GM19328 (cell line): Measurements from ENCODE around the gene MYO3B.
"Not testable (repeated sequence)": the region's sequence is repeated elsewhere in the genome, so short reads cannot be mapped to it uniquely, and the experiment has no call there.

ENCODE experiments used
- ATAC-seq: cut with Tn5 transposase; IDR thresholded peaks from one replicate; pipeline ENCODE4 v1.9.1; 2021; ENCODE audit warnings: mild to moderate bottlenecking, moderate library complexity; ENCODE audit not compliant: unreplicated experiment

The MYO3B gene

DNA sequence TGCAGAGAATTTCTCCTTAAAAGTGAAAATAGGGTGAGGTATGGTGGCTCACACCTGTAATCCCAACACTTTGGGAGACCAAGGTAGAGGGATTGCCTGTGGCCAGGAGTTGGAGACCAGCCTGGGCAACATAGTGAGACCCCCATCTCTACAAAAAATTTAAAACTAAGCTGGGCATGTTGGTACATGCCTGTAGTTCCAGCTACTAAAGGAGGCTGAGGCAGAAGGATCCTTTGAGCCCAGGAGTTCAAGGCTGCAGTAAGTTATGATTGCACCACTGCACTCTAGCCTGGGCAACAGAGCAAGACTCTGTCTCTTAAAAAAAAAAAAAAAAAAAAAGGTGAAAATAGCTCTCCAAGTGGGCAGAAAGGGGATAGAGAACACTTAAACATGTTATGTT is 496.3 kb downstream of the MYO3B start:
- ATAC-seq = not testable (repeated sequence)

DNA sequence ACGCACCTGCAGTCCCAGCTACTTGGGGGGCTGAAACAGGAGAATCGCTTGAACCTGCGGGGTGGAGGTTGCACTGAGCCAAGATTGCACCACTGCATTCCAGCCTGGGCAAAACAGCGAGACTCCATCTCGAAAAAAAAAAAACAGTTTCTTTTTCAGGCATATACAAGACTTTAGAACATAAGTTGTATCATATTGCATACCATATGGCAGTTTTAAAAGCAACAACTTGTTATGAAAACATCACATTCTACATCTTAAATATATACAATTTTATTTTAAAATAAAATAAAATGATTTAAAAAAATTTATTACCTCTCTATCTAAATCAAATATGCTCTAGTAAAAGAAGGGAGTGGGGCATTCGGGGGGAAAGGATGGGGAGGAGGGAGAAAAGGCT is 497.8 kb downstream of the MYO3B start:
- ATAC-seq = no peak

DNA sequence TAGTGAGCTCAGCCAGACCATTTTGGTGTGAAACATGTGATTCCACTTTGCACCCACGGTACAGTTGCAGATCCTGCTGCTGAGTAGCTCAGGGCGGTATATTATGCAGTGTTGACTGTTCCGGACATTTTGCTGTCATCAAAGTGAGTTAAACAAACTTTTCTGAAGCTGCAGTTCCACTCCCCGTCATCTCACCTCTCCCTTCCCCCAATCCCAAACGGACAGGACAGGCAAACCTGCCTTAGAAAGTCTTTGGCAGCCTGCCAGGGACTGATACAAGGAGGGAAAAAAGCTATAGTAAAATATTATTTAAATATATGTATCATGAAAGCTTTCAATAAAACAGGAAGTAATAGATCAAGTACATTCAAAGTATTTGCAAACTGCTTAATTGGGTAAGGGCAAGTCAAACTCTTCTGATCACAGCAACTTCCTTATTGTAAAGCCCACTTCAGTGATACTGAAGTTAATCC is 501.7 kb downstream of the MYO3B start:
- ATAC-seq = no peak

DNA sequence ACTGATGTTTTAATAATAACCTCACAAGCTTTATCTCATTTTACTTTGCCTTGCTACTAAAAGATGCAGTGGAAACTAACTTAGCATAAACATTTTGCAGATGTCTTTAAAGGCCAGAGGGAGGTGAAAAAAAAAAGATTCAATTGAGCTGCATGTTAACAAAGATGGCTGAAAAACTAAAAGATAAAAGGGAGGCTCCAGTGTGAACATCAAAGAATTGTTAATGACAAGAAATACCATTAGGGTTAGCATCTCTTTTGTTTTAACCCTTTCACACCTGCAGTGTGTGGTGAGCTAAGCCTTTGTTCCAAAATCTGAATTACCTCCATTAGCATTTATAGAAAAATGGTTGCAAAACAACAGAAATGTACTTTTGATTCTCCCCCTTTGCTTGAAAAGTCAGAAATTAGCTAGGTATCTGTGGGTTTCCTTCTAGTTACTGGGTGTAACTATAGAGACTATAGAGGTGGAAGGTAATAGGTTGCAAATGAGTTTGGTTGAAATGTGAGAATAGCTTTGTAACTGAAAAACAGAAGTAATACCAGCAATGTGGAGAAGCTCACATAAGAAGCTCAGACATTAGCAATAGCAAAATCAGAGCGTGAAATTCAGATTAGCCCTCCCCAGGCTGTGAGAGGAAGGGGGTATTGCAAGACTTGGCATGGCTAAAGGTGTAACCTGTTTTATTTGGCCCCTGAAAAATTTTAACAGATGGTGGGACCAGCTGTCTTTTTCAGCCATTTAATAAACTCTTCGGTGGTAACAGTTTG is 502.4 kb downstream of the MYO3B start:
- peak; percentile 58 for ATAC-seq

DNA sequence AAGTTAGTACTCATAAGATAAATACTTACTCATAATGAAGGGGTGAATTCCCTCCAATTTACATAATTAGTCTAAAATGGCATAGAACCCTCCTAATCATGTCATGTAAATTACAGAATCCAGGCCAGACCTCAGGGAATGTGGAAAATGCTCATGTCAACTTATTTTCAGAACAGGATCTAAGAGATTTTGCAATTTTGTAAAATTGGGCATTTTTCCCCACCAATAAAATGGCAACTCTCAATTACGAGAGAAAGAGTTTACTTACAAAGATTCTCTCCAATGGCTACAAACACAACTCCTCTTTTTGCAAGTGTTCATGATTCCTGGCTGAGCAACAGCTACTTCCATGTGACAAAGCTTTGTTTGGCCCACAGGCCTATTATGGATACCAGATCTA is 503.4 kb downstream of the MYO3B start:
- ATAC-seq = no peak

DNA sequence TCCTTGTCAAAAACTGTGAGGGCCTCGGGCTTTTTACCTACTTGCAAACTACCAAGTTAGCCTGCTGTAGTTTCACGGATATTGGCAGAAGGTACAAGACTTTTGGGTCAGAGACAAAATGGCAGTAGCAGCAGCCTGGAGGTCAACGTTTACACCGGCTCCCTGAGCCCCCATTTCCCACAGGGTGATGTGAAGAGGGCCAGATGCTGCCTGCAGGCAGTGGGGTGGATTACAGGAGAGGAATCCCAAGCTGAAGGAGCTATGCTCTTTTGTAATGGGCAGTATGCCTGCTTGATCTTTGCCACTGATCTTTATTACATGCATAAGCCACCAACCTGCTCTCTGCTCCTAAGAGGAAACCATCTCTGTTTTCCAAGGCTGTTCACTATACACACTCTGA is 507.6 kb downstream of the MYO3B start:
- no peak for ATAC-seq

DNA sequence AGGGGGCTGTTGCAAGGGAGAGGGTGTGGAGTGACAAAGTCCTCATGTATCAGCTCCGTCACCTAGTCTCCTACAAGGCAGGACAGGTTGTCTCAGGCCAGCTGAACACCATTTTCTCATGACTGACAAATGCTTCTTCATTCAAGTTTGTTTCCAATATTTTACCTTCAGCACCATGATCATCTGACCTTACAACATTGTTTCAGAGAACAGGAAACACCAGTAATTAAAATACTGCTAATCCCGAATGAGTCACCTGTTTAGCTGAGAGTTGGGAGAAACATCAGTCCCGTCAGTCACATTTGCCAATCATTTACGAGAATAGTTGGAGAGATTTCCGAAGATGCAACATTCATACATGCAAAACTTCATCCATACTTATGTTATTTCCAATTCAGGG is 511.5 kb downstream of the MYO3B start:
- no peak for ATAC-seq

DNA sequence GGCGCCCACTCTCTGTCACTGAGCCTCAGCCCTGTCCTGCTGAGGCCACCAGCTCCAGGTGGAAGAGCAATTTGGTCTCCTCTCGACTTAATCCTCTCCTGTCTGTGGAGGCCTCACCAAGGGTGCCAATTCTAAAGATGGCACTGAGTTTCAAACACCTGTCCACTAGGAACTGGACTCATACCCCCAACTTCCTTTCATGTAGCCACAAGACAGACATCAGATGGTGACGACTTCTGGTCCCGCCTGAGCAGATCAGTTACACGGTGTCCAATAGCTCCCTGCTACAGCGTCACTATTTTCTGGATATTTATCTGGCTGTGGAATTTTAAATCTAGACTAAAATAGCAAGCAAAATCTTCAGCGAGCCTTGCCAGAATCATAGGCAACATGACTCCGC is 512.7 kb downstream of the MYO3B start:
- ATAC-seq = no peak

DNA sequence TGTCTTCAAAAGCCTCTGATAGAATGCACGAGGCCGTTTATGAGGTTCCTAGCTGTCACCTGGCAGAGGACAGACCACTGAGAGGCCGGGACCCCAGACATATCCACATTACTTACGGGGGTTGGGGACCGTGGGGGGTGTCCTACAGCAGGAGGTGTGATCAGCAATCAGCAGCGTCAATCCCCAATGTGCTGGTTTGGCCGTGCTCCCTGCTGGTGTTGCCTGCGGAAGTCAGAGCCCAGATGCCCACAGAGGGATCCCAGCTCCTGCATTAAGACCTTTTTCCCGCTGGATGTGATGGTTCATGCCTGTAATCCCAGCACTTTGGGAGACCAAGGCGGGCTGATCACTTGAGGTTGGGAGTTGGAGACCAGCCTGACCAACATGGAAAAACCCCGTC is 516.4 kb downstream of the MYO3B start:
- no peak for ATAC-seq

DNA sequence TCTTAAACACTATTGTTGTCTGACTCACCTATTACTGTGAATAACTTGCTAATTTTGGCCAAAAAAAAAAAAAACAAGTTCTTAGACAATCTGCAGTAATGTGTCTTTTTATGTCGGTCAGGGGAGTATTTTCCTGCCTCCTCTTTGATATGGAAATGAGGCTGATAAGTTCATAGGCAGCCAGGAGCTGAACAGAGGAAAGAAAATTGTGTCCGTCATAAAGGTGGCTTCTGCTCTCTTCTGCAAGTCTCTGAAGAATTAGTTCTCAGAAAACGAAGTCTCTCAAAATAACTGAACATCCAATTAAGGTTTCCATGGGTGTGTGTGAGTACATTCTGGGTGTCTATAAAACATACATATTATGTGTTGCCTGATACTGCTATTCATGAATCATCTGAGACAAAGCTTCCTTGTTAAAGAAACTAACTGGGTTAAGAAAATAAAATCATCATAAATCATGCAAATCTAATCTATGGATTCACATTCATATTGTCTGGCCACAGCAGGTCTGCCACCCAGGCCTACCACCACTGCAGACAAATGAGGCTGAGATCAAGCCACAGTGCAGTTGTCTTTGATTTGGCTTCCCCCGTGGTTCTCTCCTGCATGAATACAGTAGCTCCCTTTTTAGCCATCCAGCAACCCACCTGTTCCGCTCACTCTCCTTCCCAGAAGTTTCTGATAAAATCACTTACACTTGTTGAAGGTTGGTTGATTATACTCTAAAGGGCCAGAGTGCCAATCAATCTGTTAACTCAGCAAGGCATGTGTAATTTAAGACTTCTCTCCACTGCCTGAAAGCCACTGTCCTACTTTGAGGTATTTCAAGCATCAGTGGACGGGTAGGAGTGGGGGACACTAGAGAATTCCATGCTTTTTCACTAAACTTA is 517.8 kb downstream of the MYO3B start:
- ATAC-seq = no peak

DNA sequence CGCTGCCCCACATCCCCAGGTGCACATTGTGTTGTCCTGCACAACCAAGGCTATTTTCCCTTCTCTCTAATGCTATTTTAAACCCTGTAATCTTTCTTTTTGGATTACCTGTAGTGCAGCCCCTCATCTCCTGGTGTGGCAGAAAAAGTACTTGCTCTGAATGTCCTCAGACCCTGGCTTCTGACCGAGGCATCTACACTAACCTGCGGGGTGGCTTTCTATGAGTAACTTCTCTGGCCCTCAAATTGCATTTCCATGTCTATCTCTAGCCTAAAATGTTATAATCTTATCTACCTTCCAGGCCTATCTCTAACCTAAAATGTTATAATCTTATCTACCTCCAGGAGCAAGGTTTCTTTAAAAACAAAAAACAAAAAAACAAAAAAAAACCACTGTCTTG is 519.0 kb downstream of the MYO3B start:
- no peak for ATAC-seq

DNA sequence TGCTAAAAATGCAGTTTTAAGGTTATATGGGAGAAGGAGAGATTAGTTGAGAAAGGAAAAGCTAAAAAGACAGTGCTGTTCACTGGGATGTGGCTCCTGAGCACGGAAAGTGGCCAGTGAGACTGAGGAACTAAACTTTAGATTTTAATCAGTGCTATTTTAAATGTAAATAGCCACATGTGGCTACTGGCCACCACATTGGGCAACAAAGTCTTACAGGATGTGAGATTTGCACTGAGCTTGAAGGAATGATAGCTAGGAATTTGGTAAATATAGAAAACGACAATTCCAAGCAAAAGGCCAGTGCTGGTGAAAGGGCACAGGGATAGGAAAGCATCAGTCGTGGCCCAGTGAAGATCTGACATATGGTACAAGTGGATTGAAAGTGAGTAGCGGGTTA is 523.1 kb downstream of the MYO3B start:
- no peak for ATAC-seq

DNA sequence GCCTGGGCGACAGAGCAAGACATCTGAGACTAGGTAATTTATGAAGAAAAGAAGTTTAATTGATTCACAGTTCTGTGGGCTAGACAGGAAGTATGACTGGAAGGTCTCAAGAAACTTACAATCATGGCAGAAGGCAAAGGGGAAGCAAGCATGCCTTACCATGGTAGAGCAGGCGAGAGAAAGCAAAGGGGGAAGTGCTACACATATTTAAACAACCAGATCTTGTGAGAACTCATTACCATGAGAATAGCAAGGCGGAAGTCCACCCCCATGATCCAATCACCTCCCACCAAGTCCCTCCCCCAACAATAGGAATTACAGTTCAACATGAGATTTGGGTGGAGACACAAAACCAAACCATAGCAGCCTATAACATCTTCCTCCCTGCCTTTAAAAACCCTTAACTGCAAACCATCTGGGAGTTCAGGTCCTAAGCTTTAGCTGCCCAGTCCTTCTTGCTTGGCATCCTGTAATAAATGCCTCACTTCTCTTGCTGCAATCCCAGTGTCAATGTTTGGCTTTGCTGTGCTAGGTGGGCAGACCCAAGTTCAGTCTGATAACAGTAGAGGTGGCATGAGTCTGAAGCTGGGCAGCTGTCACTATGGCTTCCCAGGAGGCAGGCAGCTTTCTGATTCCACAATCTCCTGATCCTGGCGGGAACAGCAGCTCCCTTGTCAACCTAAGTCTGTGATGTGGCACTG is 526.0 kb downstream of the MYO3B start:
- no peak for ATAC-seq
